ENCODE measurements around the gene TNFSF13B. TPM values are rescaled to one million over a fixed set of nuclear protein-coding genes. Genes with fewer than 3 reads are reported as not detected.

The TNFSF13B gene
- total RNA-seq, 1 donor from 2014 or later = 1.8 TPM

GRCh38 chr13:108332791-108333190 is 63.3 kb downstream of the TNFSF13B start:
- no peak overlapping the region for H3K27ac Mint-ChIP-seq (ENCODE audit: unreplicated experiment)
- H3K4me1 Mint-ChIP-seq (ENCODE audit: unreplicated experiment) = no peaks in the 10 kb centered on the region
- H3K27me3 Mint-ChIP-seq (ENCODE audit: unreplicated experiment) = peaks cover 4% of the 10 kb centered on the region
- no peak for DNase-seq (ENCODE audit: low spot score)
- H3K9me3 Mint-ChIP-seq (ENCODE audit: unreplicated experiment) = no peaks in the 10 kb centered on the region
- no peaks in the 10 kb centered on the region for H3K36me3 Mint-ChIP-seq (ENCODE audit: low read depth, unreplicated experiment)
- TF ChIP-seq CTCF (IDR thresholded peaks at IDR 0.05; ENCODE audit: unreplicated experiment) = no peak
- no peak overlapping the region for H3K4me3 Mint-ChIP-seq (ENCODE audit: unreplicated experiment)

- Mint-ChIP-seq H3K4me1 (ENCODE audit: unreplicated experiment) (peaks cover 44% of the 10 kb centered on the region), H3K36me3 (ENCODE audit: low read depth, unreplicated experiment) (no peaks in the 10 kb centered on the region), H3K4me3 (ENCODE audit: unreplicated experiment) (no peak overlapping the region), H3K27me3 (ENCODE audit: unreplicated experiment) (no peaks in the 10 kb centered on the region), H3K27ac (ENCODE audit: unreplicated experiment) (peak overlapping the region; percentile 3), H3K9me3 (ENCODE audit: unreplicated experiment) (no peaks in the 10 kb centered on the region)
- no peak for TF ChIP-seq CTCF (IDR thresholded peaks at IDR 0.05; ENCODE audit: unreplicated experiment)
- DNase-seq (ENCODE audit: low spot score) = no peak
These were observed 73.1 kb downstream of the TNFSF13B start for GRCh38 chr13:108342369-108343289.

- no peak overlapping the region for H3K4me3 Mint-ChIP-seq (ENCODE audit: unreplicated experiment)
- no peaks in the 10 kb centered on the region for H3K27me3 Mint-ChIP-seq (ENCODE audit: unreplicated experiment)
- no peak overlapping the region for H3K27ac Mint-ChIP-seq (ENCODE audit: unreplicated experiment)
- H3K4me1 Mint-ChIP-seq (ENCODE audit: unreplicated experiment) = peaks cover 53% of the 10 kb centered on the region
- DNase-seq (ENCODE audit: low spot score) = no peak
- no peaks in the 10 kb centered on the region for H3K36me3 Mint-ChIP-seq (ENCODE audit: low read depth, unreplicated experiment)
- no peaks in the 10 kb centered on the region for H3K9me3 Mint-ChIP-seq (ENCODE audit: unreplicated experiment)
- no peak for TF ChIP-seq CTCF (IDR thresholded peaks at IDR 0.05; ENCODE audit: unreplicated experiment)
These were observed 75.5 kb downstream of the TNFSF13B start for GRCh38 chr13:108345016-108345415.

- Mint-ChIP-seq H3K4me3 (ENCODE audit: unreplicated experiment) (no peak overlapping the region), H3K9me3 (ENCODE audit: unreplicated experiment) (no peaks in the 10 kb centered on the region), H3K27ac (ENCODE audit: unreplicated experiment) (no peak overlapping the region), H3K27me3 (ENCODE audit: unreplicated experiment) (no peaks in the 10 kb centered on the region), H3K36me3 (ENCODE audit: low read depth, unreplicated experiment) (no peaks in the 10 kb centered on the region), H3K4me1 (ENCODE audit: unreplicated experiment) (peaks cover 49% of the 10 kb centered on the region)
- DNase-seq (ENCODE audit: low spot score) = no peak
- no peak for TF ChIP-seq CTCF (IDR thresholded peaks at IDR 0.05; ENCODE audit: unreplicated experiment)
These were observed 76.9 kb downstream of the TNFSF13B start for GRCh38 chr13:108346376-108346775.

- Mint-ChIP-seq H3K4me3 (ENCODE audit: unreplicated experiment) (no peak overlapping the region), H3K27ac (ENCODE audit: unreplicated experiment) (no peak overlapping the region), H3K36me3 (ENCODE audit: low read depth, unreplicated experiment) (no peaks in the 10 kb centered on the region), H3K4me1 (ENCODE audit: unreplicated experiment) (peaks cover 30% of the 10 kb centered on the region), H3K27me3 (ENCODE audit: unreplicated experiment) (no peaks in the 10 kb centered on the region), H3K9me3 (ENCODE audit: unreplicated experiment) (no peaks in the 10 kb centered on the region)
- no peak for TF ChIP-seq CTCF (IDR thresholded peaks at IDR 0.05; ENCODE audit: unreplicated experiment)
- no peak for DNase-seq (ENCODE audit: low spot score)
These were observed 79.8 kb downstream of the TNFSF13B start for GRCh38 chr13:108349269-108349668.
